GM21825 (cell line): ENCODE data around the gene NMUR1.

Source experiments
- ATAC-seq: cut with Tn5 transposase; IDR thresholded peaks from one replicate; pipeline ENCODE4 v1.9.1; 2021; ENCODE audit warnings: mild to moderate bottlenecking, moderate library complexity; ENCODE audit not compliant: unreplicated experiment

NMUR1 gene

GRCh38 chr2:231494669-231495068 lies 35.6 kb downstream of the NMUR1 start:
- ATAC-seq, result no peak

GRCh38 chr2:231490801-231491200 lies 39.4 kb downstream of the NMUR1 start:
- no peak for ATAC-seq

GRCh38 chr2:231489990-231490389 lies 40.3 kb downstream of the NMUR1 start:
- ATAC-seq, result no peak

DNA sequence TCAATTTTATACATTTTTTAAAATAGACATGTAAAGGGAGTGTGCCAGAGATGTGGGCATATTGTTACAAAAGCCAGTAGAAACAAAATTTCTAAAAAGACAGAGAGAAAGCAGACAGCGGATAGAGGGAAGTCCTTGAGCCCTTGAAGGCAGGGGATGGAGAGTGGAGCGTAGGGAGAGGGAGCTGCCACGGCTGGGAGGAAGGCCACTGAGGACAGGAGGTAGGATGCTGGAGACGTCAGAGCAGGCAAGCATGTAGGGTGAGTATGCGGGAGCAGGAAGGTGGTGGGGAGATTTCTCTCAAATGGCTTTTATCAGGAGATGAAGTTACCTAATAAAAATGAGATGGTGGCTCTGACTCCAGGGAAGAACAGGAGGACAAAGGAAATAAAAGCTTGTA lies 41.9 kb downstream of the NMUR1 start:
- no peak for ATAC-seq

DNA sequence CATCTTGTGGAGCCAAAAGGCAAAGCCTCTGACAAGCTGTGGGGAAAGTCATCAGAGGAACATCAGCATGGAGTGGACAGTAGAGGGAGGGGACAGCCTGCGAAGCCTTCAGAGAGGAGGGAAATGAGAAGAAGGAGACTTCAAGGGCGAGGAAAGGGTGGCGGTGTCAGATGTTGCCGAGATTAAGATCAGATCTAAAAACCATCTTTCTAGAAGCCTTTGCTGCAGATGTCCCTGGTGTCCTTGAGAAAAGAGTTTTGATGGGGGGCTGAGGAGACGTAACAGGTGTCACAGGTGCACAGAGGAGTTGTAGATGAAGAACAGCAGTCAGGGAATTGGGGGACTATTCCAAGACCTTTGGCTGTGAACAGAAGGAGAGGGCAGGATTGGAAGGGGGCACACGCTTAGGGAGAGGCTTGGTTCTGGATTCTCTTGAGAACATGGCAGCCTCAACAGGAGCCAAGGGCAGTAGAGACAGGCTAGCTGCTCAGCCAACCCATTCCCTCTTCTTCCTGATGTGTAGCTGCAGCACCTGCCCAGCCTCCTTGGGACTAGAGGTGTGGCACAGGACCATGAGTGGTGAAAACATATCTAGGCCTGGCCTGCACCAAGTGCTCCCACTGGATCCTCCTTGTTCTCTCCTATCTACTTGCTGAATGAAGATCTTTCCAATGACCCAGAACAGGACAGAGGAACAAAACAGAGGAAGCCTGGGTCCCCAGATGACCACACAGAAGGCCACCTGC lies 43.2 kb downstream of the NMUR1 start:
- no peak for ATAC-seq

- no peak for ATAC-seq
Observed at GRCh38 chr2:231483398-231484329, 46.6 kb downstream of the NMUR1 start.

DNA sequence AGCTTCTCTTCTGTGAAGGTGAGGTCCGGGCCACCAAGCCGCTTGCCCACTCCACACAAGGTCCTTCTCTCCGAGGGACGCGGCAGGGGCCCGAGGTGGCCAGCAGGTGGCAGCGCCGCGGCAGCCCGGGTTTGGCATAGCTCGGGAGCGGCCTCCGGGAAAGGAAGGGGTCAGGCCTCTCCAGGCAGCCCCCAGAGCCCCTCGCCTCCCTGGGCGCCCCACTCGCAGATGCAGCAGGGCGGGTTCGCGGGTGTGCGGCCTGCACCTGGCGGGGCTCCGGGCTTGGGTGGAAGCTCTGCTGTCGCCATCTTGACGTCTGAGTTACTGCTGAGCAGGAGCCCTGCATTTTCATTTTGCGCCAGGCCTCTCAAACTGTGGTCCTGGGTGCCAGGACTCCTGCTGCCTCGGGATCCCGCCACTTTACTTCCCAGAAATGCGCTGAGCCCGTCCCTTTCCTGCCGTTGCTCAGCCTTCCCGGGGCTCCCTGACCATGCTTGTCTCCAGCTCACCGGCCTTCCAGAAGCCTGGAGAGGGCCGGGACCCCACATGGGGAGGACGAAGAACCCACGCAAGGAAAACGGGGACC lies 47.3 kb downstream of the NMUR1 start:
- no peak for ATAC-seq

DNA sequence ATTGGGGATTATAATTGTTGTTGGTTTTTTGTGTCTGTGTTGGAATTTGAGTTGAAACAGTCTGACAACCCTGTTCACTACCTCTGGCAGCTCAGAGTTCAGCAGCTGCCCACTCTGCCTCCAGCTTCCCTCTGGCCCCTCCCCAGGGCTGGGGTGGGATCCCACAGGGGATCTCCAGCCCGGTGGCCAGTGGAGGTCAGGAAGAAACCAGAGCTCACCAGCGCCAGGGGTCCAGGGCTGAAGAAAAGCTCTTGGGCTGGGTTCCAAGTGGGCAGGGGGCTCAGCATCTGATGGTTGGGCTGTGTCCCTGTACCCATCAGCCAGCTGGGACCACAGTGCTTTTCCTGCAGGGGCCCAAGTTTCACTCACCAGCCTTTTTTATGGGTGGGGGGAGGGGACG lies 49.5 kb downstream of the NMUR1 start:
- ATAC-seq, result no peak

DNA sequence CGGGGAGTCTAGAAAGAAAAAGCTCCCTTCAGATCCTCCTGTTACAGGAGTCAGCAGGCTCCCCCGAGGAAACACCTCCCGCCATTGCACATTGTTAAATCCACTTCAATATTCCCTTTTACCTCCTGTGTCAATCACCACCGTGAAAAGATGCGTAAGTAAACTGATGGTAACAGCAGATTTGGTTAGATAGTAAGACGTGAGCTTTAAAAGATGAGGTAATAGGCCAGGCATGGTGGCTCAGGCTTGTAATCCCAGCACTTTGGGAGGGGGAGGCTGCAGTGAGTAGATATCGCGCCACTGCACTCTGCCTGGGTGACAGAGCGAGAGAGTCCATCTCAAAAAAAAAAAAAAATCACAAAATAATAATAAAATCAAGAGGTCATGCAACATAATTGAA lies 50.8 kb downstream of the NMUR1 start:
- no peak for ATAC-seq

GRCh38 chr2:231476920-231477319 lies 53.3 kb downstream of the NMUR1 start:
- ATAC-seq, result no peak

DNA sequence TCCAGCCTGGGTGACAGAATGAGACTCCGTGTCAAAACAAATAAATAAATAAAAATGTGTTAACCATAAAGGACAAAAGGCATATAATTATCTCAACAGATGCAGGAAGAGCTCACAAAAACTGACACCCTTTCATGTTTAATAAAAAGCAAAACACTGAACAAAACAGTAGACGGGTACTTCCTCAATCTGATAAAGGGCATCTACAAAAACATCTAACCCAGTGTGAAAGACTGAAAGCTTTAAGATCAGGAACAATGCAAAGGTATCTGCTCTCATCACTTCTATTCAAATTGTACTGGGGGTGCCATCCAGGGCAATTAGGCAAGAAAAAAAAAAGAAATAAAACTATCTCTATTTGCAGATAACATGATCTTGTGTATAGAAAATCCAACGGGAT lies 54.3 kb downstream of the NMUR1 start:
- ATAC-seq, result no peak
